ENCODE measurements around the gene SETBP1. TPM values are rescaled to one million over a fixed set of nuclear protein-coding genes. Genes with fewer than 3 reads are reported as not detected.

The SETBP1 gene
- total RNA-seq, 1 donor from 2014 or later: 15.5 TPM

GRCh38 chr18:45007531-45007930, 326.8 kb downstream of the SETBP1 start:
- intact Hi-C loops (cut with DNase I): no loop called here
- DNase-seq (ENCODE audit: low spot score): no peak

DNA sequence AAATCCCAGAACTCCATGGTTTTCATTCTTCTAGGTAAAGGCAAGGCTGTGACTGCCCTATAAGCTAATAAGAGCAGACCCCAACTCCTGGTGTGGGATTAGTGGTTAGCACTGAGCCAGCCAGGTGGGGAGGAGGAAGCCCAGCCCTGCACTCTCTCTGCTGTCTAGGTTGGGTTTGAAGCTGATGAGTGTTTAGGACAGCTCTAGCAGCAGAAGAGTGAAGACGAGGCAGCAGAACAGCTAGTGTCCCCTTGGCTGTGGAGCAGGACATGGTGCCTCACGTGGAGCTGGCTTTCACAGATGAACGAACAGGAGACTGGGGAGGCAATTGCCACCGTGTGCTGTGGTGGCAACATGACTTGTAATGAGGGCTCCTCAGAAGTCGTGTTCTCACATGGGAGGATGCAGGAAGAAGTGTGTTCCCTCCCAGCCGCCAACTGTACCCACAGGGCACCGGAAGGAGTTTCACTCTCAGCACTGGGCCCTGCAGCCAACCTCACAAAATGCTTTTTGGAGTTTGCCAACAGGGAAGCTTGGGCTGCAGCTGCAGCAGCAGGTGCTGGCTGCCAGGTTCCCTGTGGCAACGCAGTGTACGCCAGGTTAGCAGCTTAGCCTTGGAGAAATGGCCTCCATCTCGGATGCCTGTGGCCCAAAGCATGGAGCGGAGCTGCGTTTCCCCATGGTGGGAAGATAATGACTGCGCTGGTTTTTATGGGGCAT, 328.2 kb downstream of the SETBP1 start:
- intact Hi-C loops (cut with DNase I): no loop called here
- no peak for DNase-seq (ENCODE audit: low spot score)

- intact Hi-C loops (cut with DNase I): no loop called here
- DNase-seq (ENCODE audit: low spot score): no peak
These were observed 329.1 kb downstream of the SETBP1 start for GRCh38 chr18:45009756-45010155.

DNA sequence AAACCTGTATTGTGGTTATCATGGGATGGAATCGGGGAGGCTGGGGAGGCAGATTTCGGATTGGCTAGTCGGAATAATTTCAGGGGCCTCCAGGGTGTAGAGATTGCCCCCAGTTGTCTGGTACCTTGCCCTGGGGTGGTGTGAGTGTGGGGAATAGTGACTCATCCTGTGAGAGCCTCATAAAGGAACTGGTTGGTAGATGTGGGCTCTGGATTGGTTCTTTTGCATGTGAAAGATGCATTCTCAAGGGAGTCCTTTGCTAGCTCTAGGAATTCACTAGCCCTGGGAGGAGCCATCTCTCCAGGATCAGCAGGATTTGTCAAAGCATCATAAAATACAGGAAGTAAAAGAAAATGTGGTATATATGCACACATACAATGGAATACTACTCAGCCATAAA, 331.6 kb downstream of the SETBP1 start:
- no peak for DNase-seq (ENCODE audit: low spot score)
- intact Hi-C loops (cut with DNase I): no loop called here

GRCh38 chr18:45014047-45014501, 333.4 kb downstream of the SETBP1 start:
- intact Hi-C loops (cut with DNase I): no loop called here
- no peak for DNase-seq (ENCODE audit: low spot score)

- intact Hi-C loops (cut with DNase I): loop anchor here (5.0 kb wide), 1 partner anchor 312 kb away; no protein-coding TSS in a partner anchor
These were observed 335.1 kb downstream of the SETBP1 start for GRCh38 chr18:45015788-45016128.

GRCh38 chr18:45019469-45019868, 338.8 kb downstream of the SETBP1 start:
- no peak for DNase-seq (ENCODE audit: low spot score)
- intact Hi-C loops (cut with DNase I): loop anchor here (5.0 kb wide), 1 partner anchor 308 kb away; no protein-coding TSS in a partner anchor

More at GRCh38 chr18:45015788-45016128, 335.1 kb downstream of the SETBP1 start:
- no peak for DNase-seq (ENCODE audit: low spot score)

DNA sequence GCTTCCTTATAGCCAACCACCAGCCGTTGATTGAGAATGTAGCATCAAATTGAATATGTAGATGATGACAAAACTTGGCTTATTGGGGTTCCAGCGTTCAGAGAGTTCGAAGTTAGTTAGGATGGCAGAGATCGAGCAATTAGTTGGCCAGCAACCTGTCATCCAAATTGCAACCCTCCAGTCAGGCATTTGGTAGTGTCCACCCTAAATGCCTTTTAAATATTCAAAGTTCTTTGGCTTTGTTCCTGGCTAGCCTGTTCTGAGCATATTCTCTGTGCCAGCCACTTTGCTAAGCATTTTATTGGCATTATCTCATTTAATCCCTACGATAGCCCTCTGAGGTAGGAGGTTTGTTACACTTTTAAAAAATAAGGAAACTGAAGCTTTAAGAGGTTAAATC, 342.8 kb downstream of the SETBP1 start:
- DNase-seq (ENCODE audit: low spot score): no peak
- intact Hi-C loops (cut with DNase I): no loop called here

DNA sequence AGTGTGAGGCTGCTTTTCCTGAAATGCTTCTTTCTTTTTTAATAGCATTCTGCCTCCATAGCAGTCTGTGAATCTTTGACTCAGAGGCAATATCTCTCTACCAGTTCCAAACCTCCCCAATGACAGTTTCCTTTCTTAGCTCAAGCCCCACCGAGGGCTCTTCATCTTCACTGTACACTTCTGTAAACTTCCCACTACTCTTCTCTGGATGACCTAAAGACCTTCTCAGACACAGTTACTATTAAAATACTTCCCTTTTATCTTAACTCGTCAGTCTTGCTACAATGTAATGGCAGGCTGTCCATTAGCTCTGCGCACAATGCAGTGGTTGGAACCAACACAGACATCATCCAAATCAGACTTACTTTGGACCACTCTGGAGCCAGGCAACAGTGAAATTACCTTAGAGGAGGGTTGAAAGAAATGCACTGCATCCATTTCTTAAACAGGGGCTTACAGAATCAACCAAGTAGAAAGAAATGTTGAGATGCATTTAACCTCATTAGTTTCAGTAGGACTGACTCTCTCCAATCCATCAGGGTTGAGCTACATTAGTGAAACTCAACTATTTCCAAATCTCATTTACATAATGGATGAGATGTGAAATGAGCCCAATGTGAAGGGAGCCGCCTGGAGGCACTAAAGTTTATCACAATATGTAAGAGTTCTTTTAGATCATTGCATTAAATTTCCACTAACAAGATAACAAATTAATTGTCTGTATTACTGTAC, 343.8 kb downstream of the SETBP1 start:
- intact Hi-C loops (cut with DNase I): no loop called here
- no peak for DNase-seq (ENCODE audit: low spot score)

DNA sequence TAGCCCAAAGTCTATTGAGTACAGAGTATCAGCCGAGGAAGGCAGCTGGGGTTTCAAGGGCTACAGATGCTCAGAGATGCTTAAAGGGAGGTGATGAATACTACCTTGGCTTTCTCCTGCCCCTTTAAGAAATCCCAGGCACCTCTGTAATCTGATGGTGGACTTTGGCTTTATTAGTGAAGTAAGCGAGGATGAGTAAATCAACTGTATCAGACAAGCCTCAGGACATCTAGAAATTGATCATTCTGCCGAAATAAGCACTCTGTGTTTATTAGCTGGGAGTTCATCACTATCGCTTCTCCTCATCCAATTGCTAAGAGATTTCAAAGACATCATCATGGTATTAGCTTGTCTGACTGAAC, 344.4 kb downstream of the SETBP1 start:
- intact Hi-C loops (cut with DNase I): no loop called here
- DNase-seq (ENCODE audit: low spot score): no peak

- intact Hi-C loops (cut with DNase I): no loop called here
- DNase-seq (ENCODE audit: low spot score): no peak
These were observed 345.5 kb downstream of the SETBP1 start for GRCh38 chr18:45026162-45026561.

DNA sequence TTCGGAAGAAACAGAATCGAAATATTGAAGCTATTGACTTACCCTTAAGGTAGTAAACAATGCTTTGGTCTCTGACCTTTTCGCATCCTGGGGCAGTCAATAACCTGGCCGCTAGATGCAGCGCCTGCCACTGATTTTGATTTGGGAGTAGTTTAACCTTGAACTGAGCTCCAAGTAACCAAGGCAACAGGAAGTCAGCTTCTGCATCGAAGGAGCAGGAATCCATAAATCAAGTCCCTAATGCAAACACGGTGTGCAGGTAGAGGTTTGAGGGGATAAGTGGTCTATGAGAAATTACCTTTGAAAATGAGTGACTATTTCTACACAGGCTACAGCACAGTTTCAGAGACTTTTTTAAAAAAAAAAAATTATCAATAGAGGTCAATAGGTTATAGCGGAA, 353.5 kb downstream of the SETBP1 start:
- no peak for DNase-seq (ENCODE audit: low spot score)
- intact Hi-C loops (cut with DNase I): no loop called here

DNA sequence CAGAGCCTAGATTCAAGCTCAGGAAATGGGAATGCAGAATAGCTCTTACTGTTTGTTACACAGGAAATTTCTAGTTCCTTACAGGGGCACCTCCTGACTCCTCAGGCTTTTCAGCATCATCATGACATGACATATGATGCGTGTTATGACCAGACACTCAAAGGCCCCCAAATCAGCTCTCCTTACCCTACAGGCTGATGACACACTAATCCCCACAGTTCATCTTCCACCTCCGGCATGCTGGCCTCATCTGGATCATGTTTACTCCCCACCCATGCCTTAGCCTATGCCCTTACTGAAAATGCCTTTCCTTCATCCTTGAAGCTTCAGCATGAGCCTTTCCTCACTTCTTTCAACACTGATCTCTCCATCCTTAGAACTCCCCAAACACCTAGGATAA, 356.9 kb downstream of the SETBP1 start:
- intact Hi-C loops (cut with DNase I): no loop called here
- DNase-seq (ENCODE audit: low spot score): no peak

- intact Hi-C loops (cut with DNase I): no loop called here
- DNase-seq (ENCODE audit: low spot score): no peak
These were observed 358.7 kb downstream of the SETBP1 start for GRCh38 chr18:45039376-45039775.

GRCh38 chr18:45040879-45041278, 360.2 kb downstream of the SETBP1 start:
- no peak for DNase-seq (ENCODE audit: low spot score)
- intact Hi-C loops (cut with DNase I): no loop called here

- no peak for DNase-seq (ENCODE audit: low spot score)
- intact Hi-C loops (cut with DNase I): no loop called here
These were observed 364.1 kb downstream of the SETBP1 start for GRCh38 chr18:45044787-45045186.

GRCh38 chr18:45046228-45046627, 365.5 kb downstream of the SETBP1 start:
- no peak for DNase-seq (ENCODE audit: low spot score)
- intact Hi-C loops (cut with DNase I): no loop called here

GRCh38 chr18:45046961-45047360, 366.3 kb downstream of the SETBP1 start:
- intact Hi-C loops (cut with DNase I): no loop called here
- DNase-seq (ENCODE audit: low spot score): no peak

DNA sequence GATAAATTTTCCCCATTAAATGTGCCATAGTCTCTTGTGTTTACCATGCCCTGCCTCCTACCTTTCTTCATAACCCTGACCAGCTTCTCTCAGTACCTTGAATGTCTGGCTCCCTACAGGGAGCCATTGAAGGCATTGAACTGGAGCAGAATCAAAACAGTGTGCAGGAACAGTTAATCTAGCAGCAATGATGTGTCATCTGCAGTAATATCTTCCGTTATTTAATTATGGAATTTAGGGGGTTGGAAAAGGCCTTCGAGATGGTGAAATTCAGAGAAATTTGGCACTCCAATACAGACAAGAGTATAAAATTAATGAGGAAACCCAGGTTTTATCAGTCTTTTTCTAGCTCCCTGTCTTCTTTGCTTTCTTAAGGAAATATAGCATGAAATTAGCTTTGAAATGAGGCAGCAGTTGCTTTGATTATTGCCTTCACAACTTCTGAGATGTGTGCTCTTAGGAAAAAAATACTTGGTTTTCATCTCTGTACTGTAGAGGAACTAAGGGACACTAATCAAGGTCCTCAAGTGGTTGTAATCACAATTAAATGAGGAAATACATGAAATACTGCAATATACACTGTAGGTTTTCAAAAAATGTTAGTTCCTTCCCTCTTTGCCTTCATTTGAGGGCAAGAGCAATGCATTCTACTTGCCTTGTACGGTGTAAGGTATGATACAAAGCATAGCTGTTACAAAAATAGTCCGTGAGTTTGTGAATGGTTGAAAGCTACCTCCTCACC, 369.1 kb downstream of the SETBP1 start:
- no peak for DNase-seq (ENCODE audit: low spot score)
- intact Hi-C loops (cut with DNase I): no loop called here

- intact Hi-C loops (cut with DNase I): no loop called here
- DNase-seq (ENCODE audit: low spot score): no peak
These were observed 370.3 kb downstream of the SETBP1 start for GRCh38 chr18:45050712-45051601.

All from cardiac septum (tissue), 1 donor.